Calu3 (cell line): ENCODE measurements around the gene PDE9A. TPM values are rescaled to one million over a fixed set of nuclear protein-coding genes. Genes with fewer than 3 reads are reported as not detected.

ENCODE experiments used
- BruUV-seq: library from RNA; stranded (reverse); fragments of 400-500 nt; replicated peaks from 2 replicates; lab custom pipeline; 2021; lab: Mats Ljungman, UMichigan
- CTCF ChIA-PET: fragments of 300-600 bp; sonication (Branson Sonifier 250); formaldehyde crosslinking; loops from one replicate; lab custom pipeline; 2022; ENCODE audit warnings: antibody characterized with exemption; lab: Charles Lee
- DNase-seq: peaks from one replicate; pipeline ENCODE4 v3.0.0; 2022
- H3K27ac Mint-ChIP-seq: one replicate; pipeline ENCODE4 v1.8.0; 2022; ENCODE audit warnings: mixed read lengths; ENCODE audit not compliant: unreplicated experiment
- H3K27me3 Mint-ChIP-seq: one replicate; pipeline ENCODE4 v1.8.0; 2022; ENCODE audit warnings: mixed read lengths; ENCODE audit not compliant: unreplicated experiment
- H3K36me3 Mint-ChIP-seq: one replicate; pipeline ENCODE4 v1.8.0; 2022; ENCODE audit warnings: mild to moderate bottlenecking, moderate library complexity, mixed read lengths; ENCODE audit not compliant: insufficient read depth, unreplicated experiment
- H3K4me1 Mint-ChIP-seq: one replicate; pipeline ENCODE4 v1.8.0; 2022; ENCODE audit warnings: mild to moderate bottlenecking, low read depth, mixed read lengths; ENCODE audit not compliant: unreplicated experiment
- H3K4me3 Mint-ChIP-seq: one replicate; pipeline ENCODE4 v1.8.0; 2022; ENCODE audit warnings: mild to moderate bottlenecking, low read depth, moderate library complexity, mixed read lengths; ENCODE audit not compliant: unreplicated experiment
- H3K9me3 Mint-ChIP-seq: one replicate; pipeline ENCODE4 v1.8.0; 2022; ENCODE audit warnings: low read depth, mixed read lengths; ENCODE audit not compliant: unreplicated experiment
- CTCF ChIP-seq: fragments of 200-600 bp; IDR thresholded peaks from one replicate; pipeline ENCODE4 v1.8.0; 2022; ENCODE audit warnings: antibody characterized with exemption; ENCODE audit not compliant: unreplicated experiment
- intact Hi-C: fragments of 100-400 bp; cut with micrococcal nuclease; formaldehyde crosslinking; loops from one replicate; pipeline ENCODE4 v1.10.0; 2022; ENCODE audit not compliant: unreplicated experiment
- total RNA-seq: library from RNA; stranded (reverse); gene quantifications from 2 replicates; pipeline ENCODE4 v1.2.3, GENCODE V29; 2022

Gene PDE9A
- total RNA-seq, 1 experiment from 2014 or later, result 10.9 TPM

GRCh38 chr21:42631142-42631541 is 22.3 kb upstream of the PDE9A start:
- BruUV-seq, result no TSS peak
- intact Hi-C loops, result no loop called here
- no peaks in the 10 kb centered on the region for H3K27me3 Mint-ChIP-seq
- H3K4me1 Mint-ChIP-seq, result no peaks in the 10 kb centered on the region
- H3K27ac Mint-ChIP-seq, result no peak overlapping the region
- no peak for DNase-seq
- CTCF ChIA-PET, result interaction anchor here (1.1 kb wide), 1 partner anchor 11 kb away, joined by 5 read pairs; no protein-coding TSS in a partner anchor
- H3K36me3 Mint-ChIP-seq, result no peaks in the 10 kb centered on the region
- no peak overlapping the region for H3K4me3 Mint-ChIP-seq
- no peak for TF ChIP-seq CTCF
- H3K9me3 Mint-ChIP-seq, result no peaks in the 10 kb centered on the region

- CTCF ChIA-PET, result no interaction called here
- no peak for TF ChIP-seq CTCF
- Mint-ChIP-seq H3K4me3 (no peak overlapping the region), H3K9me3 (no peaks in the 10 kb centered on the region), H3K4me1 (no peaks in the 10 kb centered on the region), H3K36me3 (no peaks in the 10 kb centered on the region), H3K27me3 (no peaks in the 10 kb centered on the region), H3K27ac (no peak overlapping the region)
- intact Hi-C loops, result no loop called here
- BruUV-seq, result no TSS peak
- DNase-seq, result no peak
Measured at GRCh38 chr21:42632336-42632751, 21.1 kb upstream of the PDE9A start.

- H3K4me1 Mint-ChIP-seq, result no peaks in the 10 kb centered on the region
- H3K4me3 Mint-ChIP-seq, result no peak overlapping the region
- BruUV-seq, result no TSS peak
- no peaks in the 10 kb centered on the region for H3K9me3 Mint-ChIP-seq
- CTCF ChIA-PET, result no interaction called here
- intact Hi-C loops, result no loop called here
- H3K36me3 Mint-ChIP-seq, result no peaks in the 10 kb centered on the region
- no peak overlapping the region for H3K27ac Mint-ChIP-seq
- DNase-seq, result no peak
- no peak for TF ChIP-seq CTCF
- H3K27me3 Mint-ChIP-seq, result no peaks in the 10 kb centered on the region
Measured at GRCh38 chr21:42632771-42633690, 20.4 kb upstream of the PDE9A start.

GRCh38 chr21:42633858-42634257 is 19.6 kb upstream of the PDE9A start:
- TF ChIP-seq CTCF, result no peak
- no peaks in the 10 kb centered on the region for H3K4me1 Mint-ChIP-seq
- intact Hi-C loops, result no loop called here
- CTCF ChIA-PET, result no interaction called here
- no peak overlapping the region for H3K27ac Mint-ChIP-seq
- BruUV-seq, result no TSS peak
- no peaks in the 10 kb centered on the region for H3K36me3 Mint-ChIP-seq
- no peaks in the 10 kb centered on the region for H3K27me3 Mint-ChIP-seq
- no peak for DNase-seq
- H3K9me3 Mint-ChIP-seq, result no peaks in the 10 kb centered on the region
- H3K4me3 Mint-ChIP-seq, result no peak overlapping the region
